ENCODE results near the gene TACR1.

The TACR1 gene

DNA sequence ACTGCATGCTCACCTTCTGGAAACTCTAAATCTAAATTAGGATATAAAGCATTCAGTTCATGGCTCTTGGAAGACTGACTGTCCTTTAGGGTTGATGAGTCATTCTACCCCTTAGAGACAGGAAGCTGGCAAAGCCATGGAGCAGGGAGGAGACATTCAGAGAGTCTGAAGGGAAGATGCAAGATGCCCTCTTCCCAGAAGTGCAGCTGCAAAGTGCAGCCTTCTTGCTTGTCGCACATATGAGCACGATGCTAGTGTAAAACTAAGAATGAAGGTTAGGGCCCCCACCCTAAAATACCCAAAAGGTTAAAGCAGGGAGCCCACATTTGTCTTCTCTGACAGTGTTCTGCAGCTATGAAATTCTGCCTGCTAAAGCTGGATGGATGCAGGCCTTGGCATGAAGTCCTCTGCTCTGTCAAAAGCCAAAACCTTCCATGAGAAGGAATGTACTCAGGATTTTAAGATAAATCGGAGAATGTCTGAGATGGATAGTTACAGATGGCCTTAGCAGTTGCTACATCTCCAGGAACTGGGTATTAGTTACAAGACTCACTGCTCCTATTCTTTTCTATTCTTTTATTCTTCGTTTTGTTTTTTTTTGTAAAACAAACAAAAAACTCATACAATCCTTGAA, 151.2 kb downstream of the TACR1 start:
- no peak overlapping the region for H3K4me3 ChIP-seq (ENCODE audit: control insufficient read depth, low read depth, low read length)
- DNase-seq (ENCODE audit: low read depth) = no peak
- TF ChIP-seq, protein P1, sequence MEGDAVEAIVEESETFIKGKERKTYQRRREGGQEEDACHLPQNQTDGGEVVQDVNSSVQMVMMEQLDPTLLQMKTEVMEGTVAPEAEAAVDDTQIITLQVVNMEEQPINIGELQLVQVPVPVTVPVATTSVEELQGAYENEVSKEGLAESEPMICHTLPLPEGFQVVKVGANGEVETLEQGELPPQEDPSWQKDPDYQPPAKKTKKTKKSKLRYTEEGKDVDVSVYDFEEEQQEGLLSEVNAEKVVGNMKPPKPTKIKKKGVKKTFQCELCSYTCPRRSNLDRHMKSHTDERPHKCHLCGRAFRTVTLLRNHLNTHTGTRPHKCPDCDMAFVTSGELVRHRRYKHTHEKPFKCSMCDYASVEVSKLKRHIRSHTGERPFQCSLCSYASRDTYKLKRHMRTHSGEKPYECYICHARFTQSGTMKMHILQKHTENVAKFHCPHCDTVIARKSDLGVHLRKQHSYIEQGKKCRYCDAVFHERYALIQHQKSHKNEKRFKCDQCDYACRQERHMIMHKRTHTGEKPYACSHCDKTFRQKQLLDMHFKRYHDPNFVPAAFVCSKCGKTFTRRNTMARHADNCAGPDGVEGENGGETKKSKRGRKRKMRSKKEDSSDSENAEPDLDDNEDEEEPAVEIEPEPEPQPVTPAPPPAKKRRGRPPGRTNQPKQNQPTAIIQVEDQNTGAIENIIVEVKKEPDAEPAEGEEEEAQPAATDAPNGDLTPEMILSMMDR (IDR thresholded peaks at IDR 0.05; ENCODE audit: control insufficient read depth, insufficient read depth, low read depth, low read length, missing control alignments) = no peak

DNA sequence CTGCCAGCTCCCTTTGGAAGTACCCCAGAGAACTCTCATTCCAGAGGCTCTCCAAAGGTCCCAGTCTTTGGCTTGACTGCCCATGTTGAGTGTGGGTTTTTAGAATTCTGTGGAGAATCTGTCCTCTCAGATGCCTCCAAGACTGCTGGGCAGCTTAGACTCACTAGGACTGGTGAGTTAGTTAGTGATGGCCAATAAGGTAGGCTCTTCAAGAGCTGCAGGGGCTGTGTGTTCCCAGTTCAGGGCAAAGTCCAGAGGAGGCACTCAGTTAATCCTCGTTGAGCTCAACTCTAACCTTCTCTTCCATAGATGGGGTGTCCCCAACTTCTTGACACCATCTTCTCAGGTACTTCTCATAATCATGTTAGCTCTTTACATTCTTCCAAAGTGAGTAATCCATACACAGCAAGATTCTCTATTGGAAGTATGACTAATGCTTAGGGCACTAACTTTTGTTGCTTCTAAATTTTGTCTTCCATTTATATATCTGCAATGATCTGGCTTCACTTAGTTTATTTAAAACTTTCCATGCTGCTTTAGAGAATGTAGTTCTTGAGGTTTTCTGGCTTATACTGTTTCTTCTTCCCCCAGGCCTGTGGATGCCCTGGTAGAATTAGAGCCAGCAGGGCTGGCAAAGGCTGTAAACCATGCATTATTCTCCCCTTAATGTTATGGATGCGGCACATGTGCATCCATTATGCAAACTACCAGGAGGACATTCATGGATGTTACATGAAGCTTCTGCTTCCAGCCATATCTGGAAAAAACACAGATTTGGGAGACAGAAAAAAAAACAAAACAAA, 151.9 kb downstream of the TACR1 start:
- TF ChIP-seq, protein P1 (IDR thresholded peaks at IDR 0.05; ENCODE audit: control insufficient read depth, insufficient read depth, low read depth, low read length, missing control alignments) = no peak
- H3K4me3 ChIP-seq (ENCODE audit: control insufficient read depth, low read depth, low read length) = no peak overlapping the region
- DNase-seq (ENCODE audit: low read depth) = no peak

DNA sequence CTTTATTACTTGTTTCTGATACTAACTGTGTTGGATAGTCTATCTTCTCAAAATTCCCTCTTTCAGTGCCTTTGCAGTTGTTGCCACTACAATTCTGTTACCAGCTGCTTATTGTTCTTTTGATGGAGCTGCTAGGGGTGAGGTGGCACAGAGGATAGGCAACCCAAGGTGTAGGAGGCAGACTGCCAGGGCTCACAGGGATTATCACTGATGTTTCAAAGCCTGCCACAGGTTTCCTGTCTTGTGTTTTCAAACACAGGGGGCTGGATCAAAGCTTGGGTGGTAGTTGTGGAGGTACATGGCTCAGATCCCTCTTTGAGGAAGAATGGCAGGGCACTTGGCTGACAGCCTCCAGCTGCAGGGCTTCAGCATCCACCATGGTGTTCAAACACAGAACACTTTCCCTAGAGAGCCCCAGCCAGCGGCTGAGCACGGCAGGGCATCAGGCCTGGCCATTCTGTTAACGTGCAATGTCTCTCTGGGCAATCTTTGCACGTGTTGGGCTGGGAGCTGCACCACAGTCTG, 153.7 kb downstream of the TACR1 start:
- no peak overlapping the region for H3K4me3 ChIP-seq (ENCODE audit: control insufficient read depth, low read depth, low read length)
- TF ChIP-seq, protein P1 (IDR thresholded peaks at IDR 0.05; ENCODE audit: control insufficient read depth, insufficient read depth, low read depth, low read length, missing control alignments) = no peak
- no peak for DNase-seq (ENCODE audit: low read depth)

DNA sequence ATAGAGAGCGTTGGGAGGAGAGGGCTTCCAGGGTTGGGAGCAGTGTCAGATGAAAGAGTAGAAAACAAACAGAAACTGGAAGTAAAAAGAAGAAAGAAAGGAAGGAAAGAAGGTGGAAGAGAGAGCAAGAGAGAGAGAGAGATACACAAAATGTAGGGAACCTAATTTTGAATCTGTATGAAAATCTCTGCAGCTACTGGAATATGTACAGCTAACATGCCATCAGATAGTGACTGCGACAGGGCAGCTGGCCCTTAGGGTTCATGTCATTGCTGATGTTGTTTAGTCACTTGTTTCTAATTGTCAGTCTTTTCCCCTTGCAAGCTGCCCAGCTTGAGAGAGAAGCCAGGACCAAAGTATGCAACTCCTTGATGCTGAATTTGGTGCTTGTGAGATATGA, 155.0 kb downstream of the TACR1 start:
- TF ChIP-seq, protein P1 (IDR thresholded peaks at IDR 0.05; ENCODE audit: control insufficient read depth, insufficient read depth, low read depth, low read length, missing control alignments) = no peak
- DNase-seq (ENCODE audit: low read depth) = no peak
- H3K4me3 ChIP-seq (ENCODE audit: control insufficient read depth, low read depth, low read length) = no peak overlapping the region

DNA sequence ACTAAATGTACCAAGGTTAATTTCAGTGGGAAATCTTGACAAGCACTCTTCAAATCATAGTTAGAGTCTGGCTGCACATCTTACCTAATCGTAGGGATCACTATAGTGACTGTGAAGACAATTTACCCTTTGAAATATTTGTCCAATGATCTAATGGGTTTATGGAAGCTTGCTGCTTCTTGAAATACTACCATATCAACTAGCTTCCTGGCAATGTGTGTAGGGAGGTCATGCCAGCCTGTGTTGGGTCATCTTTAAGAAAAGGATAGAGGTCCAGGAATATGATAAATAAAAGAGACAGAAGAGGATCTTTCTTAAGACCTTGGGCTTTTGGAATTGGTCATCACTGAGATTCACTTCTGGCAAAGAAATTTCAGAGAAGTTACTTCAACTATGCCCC, 156.5 kb downstream of the TACR1 start:
- DNase-seq (ENCODE audit: low read depth) = no peak
- TF ChIP-seq, protein P1 (IDR thresholded peaks at IDR 0.05; ENCODE audit: control insufficient read depth, insufficient read depth, low read depth, low read length, missing control alignments) = no peak
- no peak overlapping the region for H3K4me3 ChIP-seq (ENCODE audit: control insufficient read depth, low read depth, low read length)

DNA sequence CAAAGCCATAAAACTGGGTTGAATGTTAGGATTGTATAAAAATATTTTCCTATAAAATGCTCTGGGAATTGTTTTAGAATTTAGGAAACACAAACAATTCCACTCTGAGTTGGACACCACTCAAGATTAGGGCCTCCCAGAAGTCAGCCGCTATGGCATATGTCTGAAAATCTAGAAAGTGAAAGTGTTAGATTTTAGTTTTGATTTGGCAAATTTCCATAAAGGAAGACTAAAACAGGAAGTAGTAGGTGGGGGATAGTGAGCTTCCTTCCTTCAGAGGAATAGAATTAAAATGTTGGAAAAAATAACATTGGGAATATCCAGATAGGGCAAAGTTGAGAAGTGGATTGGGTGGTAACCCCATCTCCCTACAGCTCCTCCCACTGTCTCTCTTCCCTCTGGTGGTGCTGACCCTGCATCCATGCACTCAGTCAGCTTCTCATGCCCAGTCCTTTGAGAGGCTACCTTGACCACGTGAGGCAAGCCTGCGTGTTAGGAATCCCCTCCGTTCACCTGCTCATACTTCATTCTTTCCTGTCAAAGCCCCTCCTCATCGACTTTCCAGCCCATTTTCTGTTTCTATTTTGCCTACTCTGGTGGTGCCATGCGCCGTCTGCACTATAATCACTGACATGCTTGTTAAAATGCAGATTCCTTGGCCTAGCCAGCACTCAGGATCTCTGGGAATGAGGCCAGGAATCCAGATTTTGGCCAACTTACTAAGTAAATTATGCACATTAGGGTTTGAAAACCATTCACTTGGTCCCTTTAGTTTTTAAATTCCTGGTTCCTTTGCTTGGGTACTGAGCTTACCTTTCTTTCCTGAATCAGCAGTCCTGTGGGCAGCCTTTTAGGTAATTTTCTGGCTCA, 157.4 kb downstream of the TACR1 start:
- TF ChIP-seq, protein P1 (IDR thresholded peaks at IDR 0.05; ENCODE audit: control insufficient read depth, insufficient read depth, low read depth, low read length, missing control alignments) = no peak
- no peak overlapping the region for H3K4me3 ChIP-seq (ENCODE audit: control insufficient read depth, low read depth, low read length)
- no peak for DNase-seq (ENCODE audit: low read depth)

Data from AG09309 (cell line).